Mesothelial cell of epicardium (in vitro differentiated cells): ENCODE data around the gene CCHCR1. TPM values are rescaled to one million over a fixed set of nuclear protein-coding genes. Genes with fewer than 3 reads are reported as not detected.

Experiments used
- DNase-seq, 2 experiments: peaks; one replicate each; pipeline ENCODE4 v3.0.0; 2021; ENCODE audit warnings: low spot score in 2 of 2; ENCODE audit not compliant: unreplicated experiment in 2 of 2
- H3K27ac Mint-ChIP-seq: 2 replicates; pipeline ENCODE4 v1.8.0; 2021; ENCODE audit warnings: mixed read lengths
- H3K27me3 Mint-ChIP-seq: 2 replicates; pipeline ENCODE4 v1.8.0; 2021; ENCODE audit warnings: low read depth, mixed read lengths
- H3K36me3 Mint-ChIP-seq: 2 replicates; pipeline ENCODE4 v1.8.0; 2021; ENCODE audit warnings: mixed read lengths
- H3K4me1 Mint-ChIP-seq: 2 replicates; pipeline ENCODE4 v1.8.0; 2021; ENCODE audit warnings: mixed read lengths
- H3K4me3 Mint-ChIP-seq: 2 replicates; pipeline ENCODE4 v1.8.0; 2021; ENCODE audit warnings: mild to moderate bottlenecking, moderate library complexity, mixed read lengths
- H3K9me3 Mint-ChIP-seq: 2 replicates; pipeline ENCODE4 v1.8.0; 2021; ENCODE audit warnings: mixed read lengths
- CTCF ChIP-seq: fragments of 200-600 bp; sonication (generic); IDR thresholded peaks from one replicate; pipeline ENCODE4 v1.5.0; 2021; ENCODE audit warnings: antibody characterized with exemption; ENCODE audit not compliant: unreplicated experiment
- total RNA-seq: library from RNA; stranded (reverse); gene quantifications from 3 replicates; pipeline ENCODE4 v1.2.1, GENCODE V29; 2021

Gene CCHCR1
- total RNA-seq, 1 donor from 2014 or later = 36.6 TPM

GRCh38 chr6:31120151-31120915 lies 37.3 kb downstream of the CCHCR1 start, which contains the start of gene CDSN:
CDSN (minus strand) TSS chr6:31120446; CDS start chr6:31120419, 27 bp downstream.
- H3K9me3 Mint-ChIP-seq = no peaks in the 10 kb centered on the region
- DNase-seq = no peak
- peaks cover 20% of the 10 kb centered on the region for H3K27me3 Mint-ChIP-seq
- H3K36me3 Mint-ChIP-seq = no peaks in the 10 kb centered on the region
- peaks cover 27% of the 10 kb centered on the region for H3K4me1 Mint-ChIP-seq
- H3K27ac Mint-ChIP-seq = no peak within 1 kb of the TSS
- TF ChIP-seq CTCF = no peak
- H3K4me3 Mint-ChIP-seq = no peak within 1 kb of the TSS

DNA sequence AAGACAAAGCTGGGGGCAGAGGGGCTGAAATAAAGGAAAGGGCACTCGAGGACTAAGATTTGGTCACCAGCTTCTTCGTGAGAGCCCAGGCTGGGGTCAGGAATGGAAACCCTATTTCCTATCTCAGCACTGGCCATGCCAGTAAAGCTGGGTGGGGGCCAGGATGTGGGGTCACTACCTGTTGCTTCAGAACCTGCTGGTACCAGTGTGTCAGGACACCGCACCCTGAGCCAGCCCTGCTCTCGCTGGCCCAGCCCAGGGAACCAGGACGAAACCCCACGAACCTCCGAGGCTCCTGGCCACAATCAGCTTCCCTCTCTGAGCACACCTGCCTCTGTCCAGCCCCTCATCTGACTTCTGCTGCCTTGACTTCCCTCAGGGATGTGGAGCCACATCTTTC lies 39.4 kb downstream of the CCHCR1 start:
- Mint-ChIP-seq H3K36me3 (no peaks in the 10 kb centered on the region), H3K27me3 (peaks cover 25% of the 10 kb centered on the region), H3K9me3 (no peaks in the 10 kb centered on the region), H3K4me3 (no peak overlapping the region), H3K27ac (no peak overlapping the region), H3K4me1 (peaks cover 25% of the 10 kb centered on the region)
- no peak for TF ChIP-seq CTCF
- no peak for DNase-seq

DNA sequence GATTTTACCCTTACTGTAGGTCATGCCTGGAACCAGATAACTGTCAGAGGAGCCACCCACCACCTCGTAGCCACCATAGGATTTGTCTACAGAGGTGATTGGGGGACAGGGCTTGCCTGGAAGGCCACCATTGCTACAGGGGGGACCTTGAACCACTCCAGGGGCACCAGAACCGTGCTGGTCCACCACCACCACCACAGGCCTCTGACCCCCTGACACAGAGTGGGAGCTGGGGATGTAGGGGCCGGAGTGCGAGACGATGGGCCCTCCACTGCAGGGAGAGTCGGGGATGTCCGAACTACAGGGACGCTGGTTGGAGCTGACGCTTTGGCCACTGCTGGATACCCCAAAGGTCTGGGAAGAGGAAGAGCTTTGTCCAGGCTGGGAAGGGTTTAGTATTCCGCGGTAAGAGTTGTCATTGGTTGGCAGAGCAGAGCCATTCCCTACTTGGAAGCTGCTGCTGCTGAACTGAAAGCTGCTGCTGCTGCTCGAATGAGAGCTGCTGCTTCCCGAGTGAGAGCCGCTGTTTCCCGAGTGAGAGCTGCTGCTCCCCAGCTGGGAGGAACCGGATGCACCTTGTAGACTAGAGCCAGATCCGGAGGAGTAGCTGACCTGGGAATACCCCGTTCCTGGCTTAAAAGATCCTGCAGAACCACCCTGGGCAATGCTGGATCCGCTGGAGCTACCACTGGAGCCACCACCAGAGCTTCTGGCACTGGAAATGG lies 40.8 kb downstream of the CCHCR1 start:
- Mint-ChIP-seq H3K27me3 (peaks cover 31% of the 10 kb centered on the region), H3K27ac (no peak overlapping the region), H3K4me3 (no peak overlapping the region), H3K4me1 (peaks cover 18% of the 10 kb centered on the region), H3K9me3 (no peaks in the 10 kb centered on the region), H3K36me3 (no peaks in the 10 kb centered on the region)
- TF ChIP-seq CTCF = no peak
- no peak for DNase-seq

DNA sequence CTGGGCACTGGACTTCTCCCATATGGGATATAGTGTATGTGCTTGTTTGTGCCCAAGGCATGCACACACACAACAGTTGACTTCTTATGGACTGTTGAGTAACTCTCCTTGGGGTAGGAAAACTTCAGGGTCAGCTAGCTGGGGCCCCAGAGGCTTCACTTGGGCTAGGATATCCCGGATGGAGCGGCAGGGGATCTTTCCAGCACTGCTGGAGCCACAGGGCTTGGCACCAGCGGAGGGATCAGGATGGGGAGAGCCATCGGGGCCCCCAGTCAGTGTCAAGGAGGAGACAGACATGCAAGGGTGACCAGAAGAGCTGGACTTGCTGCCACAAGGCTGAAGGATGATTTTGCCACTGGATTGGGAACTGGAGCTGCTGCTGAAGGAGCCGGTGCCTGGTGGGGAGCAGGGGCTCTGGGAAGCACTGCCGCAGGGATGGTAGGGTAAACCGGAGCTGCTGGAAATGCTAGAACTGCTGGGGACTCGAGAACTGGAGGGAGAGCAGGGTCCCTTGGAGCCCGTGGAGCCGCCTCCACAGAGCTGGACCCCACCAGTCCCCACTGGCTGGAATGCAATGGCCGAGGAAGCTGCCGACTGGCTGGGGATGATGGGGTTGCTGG lies 41.6 kb downstream of the CCHCR1 start:
- no peak for TF ChIP-seq CTCF
- H3K4me3 Mint-ChIP-seq = no peak overlapping the region
- H3K27ac Mint-ChIP-seq = no peak overlapping the region
- no peaks in the 10 kb centered on the region for H3K36me3 Mint-ChIP-seq
- H3K9me3 Mint-ChIP-seq = no peaks in the 10 kb centered on the region
- H3K4me1 Mint-ChIP-seq = peaks cover 16% of the 10 kb centered on the region
- no peak for DNase-seq
- peaks cover 33% of the 10 kb centered on the region for H3K27me3 Mint-ChIP-seq

DNA sequence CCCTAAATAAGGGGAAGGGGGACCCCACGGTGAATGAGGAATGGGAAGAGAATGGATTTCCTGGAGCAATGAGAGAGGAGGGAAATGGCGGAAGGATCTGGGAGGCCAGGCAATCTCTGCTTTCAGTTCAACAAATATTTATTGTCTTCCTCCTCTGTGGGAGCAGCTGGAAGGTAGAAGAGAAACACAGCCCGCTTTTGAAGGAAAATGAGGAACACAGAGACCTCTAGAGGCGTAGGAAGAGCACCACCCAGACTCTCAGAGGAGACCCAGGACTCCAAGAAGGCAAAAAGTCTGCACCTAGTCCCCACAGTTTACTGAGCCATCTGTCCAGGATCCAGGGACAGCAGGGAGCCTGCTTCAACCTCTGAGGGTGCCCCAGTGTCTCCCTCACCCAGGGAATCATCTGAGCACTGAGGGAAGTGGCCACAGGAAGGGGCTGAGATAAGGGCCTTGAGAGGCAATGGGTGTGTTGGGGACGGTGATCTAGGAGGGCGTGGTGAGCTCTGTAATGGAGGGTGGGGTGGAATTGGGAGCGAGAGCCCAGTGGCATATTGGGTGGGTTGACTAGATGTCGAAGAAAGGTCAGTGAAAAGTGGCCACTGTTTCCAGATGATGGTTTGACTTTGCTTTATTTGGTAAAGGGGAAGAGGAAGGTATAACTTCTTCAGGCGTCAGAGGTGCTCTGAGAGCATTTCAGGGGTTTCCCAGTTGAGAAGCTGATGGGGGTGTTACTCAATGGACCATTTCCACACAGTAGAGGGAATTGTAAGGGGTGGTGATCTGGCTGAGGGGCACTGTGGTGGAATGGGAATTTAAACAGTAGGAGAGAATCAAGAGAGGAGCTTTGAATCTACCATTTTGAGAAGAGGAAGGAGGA lies 42.4 kb downstream of the CCHCR1 start:
- TF ChIP-seq CTCF = no peak
- Mint-ChIP-seq H3K4me3 (no peak overlapping the region), H3K4me1 (peaks cover 17% of the 10 kb centered on the region), H3K27me3 (peaks cover 41% of the 10 kb centered on the region), H3K9me3 (no peaks in the 10 kb centered on the region), H3K36me3 (no peaks in the 10 kb centered on the region), H3K27ac (no peak overlapping the region)
- DNase-seq = no peak
